HG03139 (cell line): Measurements from ENCODE around the gene UQCC3.
A peak's percentile ranks its signal among the peaks of the same experiment; 100 is the strongest.
"Not testable (repeated sequence)": the region's sequence is repeated elsewhere in the genome, so short reads cannot be mapped to it uniquely, and the experiment has no call there.

Source experiments
- ATAC-seq: cut with Tn5 transposase; IDR thresholded peaks from one replicate; pipeline ENCODE4 v1.9.1; 2021; ENCODE audit not compliant: unreplicated experiment

UQCC3 gene

GRCh38 chr11:62665599-62666258, 5.7 kb upstream of the UQCC3 start:
- ATAC-seq = peak; percentile 12

GRCh38 chr11:62666259-62666926, 5.1 kb upstream of the UQCC3 start:
- ATAC-seq = no peak

- no peak for ATAC-seq
These were observed 4.0 kb upstream of the UQCC3 start for GRCh38 chr11:62667460-62667859.

- ATAC-seq = no peak
These were observed 1.9 kb upstream of the UQCC3 start for GRCh38 chr11:62669420-62670161.

GRCh38 chr11:62671236-62671607, 251 bp upstream of the UQCC3 start:
- no peak for ATAC-seq

- ATAC-seq = no peak
These were observed 1.7 kb downstream of the UQCC3 start for GRCh38 chr11:62673196-62673525.

GRCh38 chr11:62675415-62675814, 3.9 kb downstream of the UQCC3 start:
- ATAC-seq = not testable (repeated sequence)

- ATAC-seq = no peak
These were observed 5.2 kb downstream of the UQCC3 start for GRCh38 chr11:62676698-62677097.

GRCh38 chr11:62677156-62677555, 5.7 kb downstream of the UQCC3 start:
- no peak for ATAC-seq

- no peak for ATAC-seq
These were observed 6.2 kb downstream of the UQCC3 start for GRCh38 chr11:62677714-62678113.

- ATAC-seq = no peak
These were observed 6.9 kb downstream of the UQCC3 start for GRCh38 chr11:62678433-62678769.

- ATAC-seq = peak; percentile 68
These were observed 7.6 kb downstream of the UQCC3 start, which contains the start of gene UBXN1 for GRCh38 chr11:62678770-62679696. Gene UBXN1 (minus strand): TSS chr11:62679073. CDS start chr11:62678923, 150 bp downstream.

GRCh38 chr11:62680825-62681240, 9.4 kb downstream of the UQCC3 start:
- no peak for ATAC-seq

- ATAC-seq = no peak
These were observed 11.0 kb downstream of the UQCC3 start for GRCh38 chr11:62682518-62682917.

- ATAC-seq = no peak
These were observed 16.3 kb downstream of the UQCC3 start for GRCh38 chr11:62687508-62688396.

GRCh38 chr11:62688491-62688890, 17.0 kb downstream of the UQCC3 start:
- no peak for ATAC-seq

GRCh38 chr11:62689421-62690183, 18.1 kb downstream of the UQCC3 start, which contains the start of gene LRRN4CL:
Gene LRRN4CL (minus strand): TSS chr11:62689530. CDS start chr11:62688508, 1,022 bp downstream.
- ATAC-seq = no peak

GRCh38 chr11:62693624-62694023, 22.2 kb downstream of the UQCC3 start:
- not testable (repeated sequence) for ATAC-seq

- ATAC-seq = no peak
These were observed 23.1 kb downstream of the UQCC3 start for GRCh38 chr11:62694455-62695167.
